Measurements from ENCODE around the gene ZCWPW1. TPM values are rescaled to one million over a fixed set of nuclear protein-coding genes. Genes with fewer than 3 reads are reported as not detected.
"Not testable (repeated sequence)": the region's sequence is repeated elsewhere in the genome, so short reads cannot be mapped to it uniquely, and the experiment has no call there.

ZCWPW1 gene
- total RNA-seq, 4 donors from 2014 or later = 1.8 to 19.8 (median 3.6) TPM

DNA sequence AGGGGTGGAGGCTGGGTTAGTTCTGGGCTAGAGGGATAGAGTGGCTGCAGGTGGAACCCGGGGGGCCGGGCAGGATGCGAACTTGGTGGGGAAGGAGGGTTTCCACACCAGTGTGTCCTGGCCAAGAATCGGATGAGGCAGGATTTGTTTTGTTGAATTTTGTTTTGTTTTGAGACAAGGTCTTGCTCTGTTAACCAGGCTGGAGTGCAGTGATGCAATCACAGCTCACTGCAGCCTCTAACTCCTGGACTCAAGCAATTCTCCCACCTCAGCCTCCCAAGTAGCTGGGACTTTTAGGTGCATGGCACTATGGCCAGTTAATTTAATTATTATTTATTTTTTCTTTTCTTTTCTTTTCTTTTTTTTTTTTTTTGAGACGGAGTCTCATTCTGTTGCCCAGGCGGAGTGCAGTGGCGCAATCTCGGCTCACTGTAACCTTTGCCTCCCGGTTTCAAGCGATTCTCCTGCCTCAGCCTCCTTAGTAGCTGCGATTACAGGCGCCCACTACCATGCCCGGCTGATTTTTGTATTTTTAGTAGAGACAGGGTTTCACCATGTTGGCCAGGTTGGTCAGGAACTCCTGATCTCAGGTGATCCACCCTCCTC, 20.8 kb upstream of the ZCWPW1 start:
- Histone ChIP-seq H3K27ac (no peak overlapping the region), H3K9me3 (no peaks in the 10 kb centered on the region), H3K4me3 (no peak overlapping the region), H3K4me1 (peaks cover 0 to 26% (median 10%) of the 10 kb centered on the region in 4 donors), H3K36me3 (no peaks in the 10 kb centered on the region), H3K27me3 (no peaks in the 10 kb centered on the region)
- no peak for TF ChIP-seq POLR2A (IDR thresholded peaks at IDR 0.05)
- TF ChIP-seq, protein P1, sequence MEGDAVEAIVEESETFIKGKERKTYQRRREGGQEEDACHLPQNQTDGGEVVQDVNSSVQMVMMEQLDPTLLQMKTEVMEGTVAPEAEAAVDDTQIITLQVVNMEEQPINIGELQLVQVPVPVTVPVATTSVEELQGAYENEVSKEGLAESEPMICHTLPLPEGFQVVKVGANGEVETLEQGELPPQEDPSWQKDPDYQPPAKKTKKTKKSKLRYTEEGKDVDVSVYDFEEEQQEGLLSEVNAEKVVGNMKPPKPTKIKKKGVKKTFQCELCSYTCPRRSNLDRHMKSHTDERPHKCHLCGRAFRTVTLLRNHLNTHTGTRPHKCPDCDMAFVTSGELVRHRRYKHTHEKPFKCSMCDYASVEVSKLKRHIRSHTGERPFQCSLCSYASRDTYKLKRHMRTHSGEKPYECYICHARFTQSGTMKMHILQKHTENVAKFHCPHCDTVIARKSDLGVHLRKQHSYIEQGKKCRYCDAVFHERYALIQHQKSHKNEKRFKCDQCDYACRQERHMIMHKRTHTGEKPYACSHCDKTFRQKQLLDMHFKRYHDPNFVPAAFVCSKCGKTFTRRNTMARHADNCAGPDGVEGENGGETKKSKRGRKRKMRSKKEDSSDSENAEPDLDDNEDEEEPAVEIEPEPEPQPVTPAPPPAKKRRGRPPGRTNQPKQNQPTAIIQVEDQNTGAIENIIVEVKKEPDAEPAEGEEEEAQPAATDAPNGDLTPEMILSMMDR (IDR thresholded peaks at IDR 0.05) = no peak
- no peak for DNase-seq

DNA sequence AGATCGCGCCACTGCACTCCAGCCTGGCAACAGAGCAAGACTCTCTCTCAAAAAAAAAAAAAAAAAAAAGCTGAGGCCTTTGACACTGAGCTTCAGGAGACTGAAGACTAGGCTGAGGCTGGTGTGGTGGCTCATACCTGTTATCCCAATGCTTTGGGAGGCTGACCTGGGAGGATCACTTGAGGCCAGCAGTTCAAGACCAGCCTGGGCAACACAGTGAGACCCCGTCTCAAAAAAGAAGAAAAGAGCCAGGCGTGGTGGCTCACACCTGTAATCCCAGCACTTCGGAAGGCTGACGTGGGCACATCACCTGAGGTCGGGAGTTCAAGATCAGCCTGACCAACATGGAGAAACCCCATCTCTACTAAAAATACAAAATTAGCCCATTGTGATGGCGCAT, 18.9 kb upstream of the ZCWPW1 start:
- not testable (repeated sequence) for H3K27ac ChIP-seq, H3K36me3 ChIP-seq, H3K27me3 ChIP-seq, DNase-seq, H3K9me3 ChIP-seq, H3K4me3 ChIP-seq
- H3K4me1 ChIP-seq = peaks cover 0 to 31% (median 10%) of the 10 kb centered on the region in 4 donors

DNA sequence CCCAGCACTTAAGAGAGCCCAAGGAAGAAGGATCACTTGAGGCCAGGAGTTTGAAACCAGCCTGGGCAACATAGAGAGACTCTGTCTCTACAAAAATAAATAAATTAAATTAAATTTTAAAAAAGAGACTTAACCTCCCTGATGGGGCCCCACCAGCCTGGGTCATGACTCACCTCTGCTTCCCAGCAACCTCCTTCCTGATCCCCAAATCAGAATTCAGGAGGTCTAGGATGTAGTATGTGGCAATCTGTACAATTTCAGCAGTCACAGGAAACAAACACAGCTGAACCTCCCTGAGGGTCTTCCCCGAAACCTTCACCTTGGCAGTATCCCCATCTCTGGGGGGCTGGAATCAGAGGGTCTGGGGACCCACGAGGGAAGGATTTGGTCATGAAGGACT, 17.5 kb upstream of the ZCWPW1 start:
- Histone ChIP-seq H3K27me3 (no peaks in the 10 kb centered on the region), H3K27ac (no peak overlapping the region), H3K9me3 (no peaks in the 10 kb centered on the region), H3K36me3 (no peaks in the 10 kb centered on the region), H3K4me1 (peaks cover 0 to 30% (median 10%) of the 10 kb centered on the region in 4 donors), H3K4me3 (no peak overlapping the region)
- TF ChIP-seq, protein P1 (IDR thresholded peaks at IDR 0.05) = no peak
- no peak for TF ChIP-seq POLR2A (IDR thresholded peaks at IDR 0.05)
- DNase-seq = peak in 1 of 3 donors; percentile 7

DNA sequence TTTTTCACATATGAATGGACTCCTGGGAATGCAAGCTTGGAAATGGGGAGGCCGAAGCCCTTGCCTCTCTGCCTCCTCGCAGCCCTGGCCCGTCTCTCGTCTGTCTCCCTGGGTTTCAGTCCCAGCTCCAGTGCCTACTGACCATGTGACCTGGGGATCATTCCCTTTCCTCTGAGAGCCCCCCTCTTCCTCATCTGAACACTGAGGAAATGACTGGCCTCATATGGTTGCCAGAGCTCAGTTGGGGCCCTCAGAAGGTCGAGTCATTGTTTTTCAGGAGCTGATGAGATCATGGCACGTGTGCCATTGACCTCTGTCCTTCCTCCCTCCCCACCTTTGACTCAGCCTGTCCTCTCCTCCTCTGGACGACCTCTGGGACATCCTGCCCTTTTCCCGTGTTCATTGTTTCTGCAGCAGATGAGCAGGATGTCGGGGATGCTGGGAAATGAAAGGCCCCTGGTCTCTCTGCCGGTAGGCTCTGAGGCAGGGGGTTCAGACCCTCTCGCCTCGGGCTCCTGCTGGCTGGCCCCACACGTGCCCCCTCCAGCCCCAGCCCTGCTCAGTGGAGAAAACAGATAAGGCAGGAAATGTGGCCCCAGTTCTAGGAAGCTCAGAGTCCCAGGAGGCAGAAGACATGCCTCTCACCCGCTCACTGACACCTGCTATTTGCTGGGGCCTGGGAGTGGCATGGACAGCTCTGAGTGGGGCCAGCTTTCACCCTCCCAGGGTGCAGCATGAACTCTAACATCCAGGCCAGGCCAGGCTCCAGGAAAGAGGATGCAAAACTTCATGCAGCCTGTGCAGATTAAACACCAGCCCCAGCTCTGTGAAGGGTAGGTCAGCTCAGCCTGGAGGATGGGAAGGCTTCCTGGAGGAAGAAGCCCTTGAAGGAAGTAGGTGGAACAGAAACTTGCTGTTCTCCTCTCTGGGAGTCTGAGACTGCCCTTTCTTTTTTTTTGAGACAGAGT, 16.1 kb upstream of the ZCWPW1 start:
- DNase-seq = peak in 2 of 3 donors; percentile 65 to 79
- peak overlapping the region; percentile 32 to 68 (median 55) for H3K27ac ChIP-seq

DNA sequence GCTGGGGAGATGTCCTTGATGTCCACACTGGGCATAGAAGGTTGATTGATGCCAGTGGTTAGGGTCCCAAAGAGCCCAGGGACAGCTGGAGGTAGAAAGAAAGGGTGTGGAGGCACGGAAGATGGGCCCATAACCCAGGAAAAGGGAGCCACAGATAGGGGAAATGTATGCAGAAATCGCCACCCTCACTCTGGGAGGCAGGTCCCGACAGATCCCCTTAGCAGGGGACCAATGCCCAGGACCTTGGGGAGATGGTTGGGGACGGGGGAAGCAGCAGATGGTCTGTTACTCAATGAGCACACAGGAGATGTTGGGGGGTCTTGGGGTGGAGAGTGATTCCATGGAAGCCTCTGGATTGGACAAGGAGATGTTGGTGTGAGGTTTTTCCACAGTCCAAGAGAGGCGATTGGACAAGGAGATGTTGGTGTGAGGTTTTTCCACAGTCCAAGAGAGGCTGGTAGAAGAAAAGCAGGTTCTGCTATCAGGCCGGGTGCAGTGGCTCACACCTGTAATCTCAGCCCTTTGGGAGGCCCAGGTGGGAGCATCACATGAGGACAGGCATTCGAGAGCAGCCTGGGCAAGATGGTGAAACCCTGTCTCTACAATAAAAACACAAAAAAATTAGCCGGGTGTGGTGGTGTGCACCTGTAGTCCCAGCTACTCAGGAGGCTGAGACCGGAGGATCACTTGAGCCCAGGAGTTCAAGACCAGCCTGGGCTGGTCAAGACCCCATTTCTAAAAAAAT, 14.8 kb upstream of the ZCWPW1 start:
- Histone ChIP-seq H3K4me3 (no peak overlapping the region), H3K27ac (no peak overlapping the region), H3K36me3 (no peaks in the 10 kb centered on the region), H3K27me3 (no peaks in the 10 kb centered on the region), H3K4me1 (peaks cover 0 to 20% (median 6%) of the 10 kb centered on the region in 4 donors), H3K9me3 (no peaks in the 10 kb centered on the region)
- peak in 1 of 3 donors; percentile 7 for DNase-seq
- TF ChIP-seq POLR2A (IDR thresholded peaks at IDR 0.05) = no peak
- TF ChIP-seq, protein P1 (IDR thresholded peaks at IDR 0.05) = no peak

More for the DNA sequence above, 16.1 kb upstream of the ZCWPW1 start:
- TF ChIP-seq, protein P1 (IDR thresholded peaks at IDR 0.05) = no peak
- Histone ChIP-seq H3K36me3 (no peaks in the 10 kb centered on the region), H3K9me3 (no peaks in the 10 kb centered on the region), H3K4me1 (peaks cover 0 to 23% (median 6%) of the 10 kb centered on the region in 4 donors), H3K4me3 (no peak overlapping the region), H3K27me3 (no peaks in the 10 kb centered on the region)

Measured in Peyer's patch (tissue), 4 donors.